Calu3 (cell line): ENCODE data around the gene MRPL36. TPM values are rescaled to one million over a fixed set of nuclear protein-coding genes. Genes with fewer than 3 reads are reported as not detected.
A peak's percentile ranks its signal among the peaks of the same experiment; 100 is the strongest.
"Not testable (repeated sequence)": the region's sequence is repeated elsewhere in the genome, so short reads cannot be mapped to it uniquely, and the experiment has no call there.

Experiments used
- BruUV-seq: library from RNA; stranded (reverse); fragments of 400-500 nt; replicated peaks from 2 replicates; lab custom pipeline; 2021; lab: Mats Ljungman, UMichigan
- CTCF ChIA-PET: fragments of 300-600 bp; sonication (Branson Sonifier 250); formaldehyde crosslinking; loops from one replicate; lab custom pipeline; 2022; ENCODE audit warnings: antibody characterized with exemption; lab: Charles Lee
- DNase-seq: peaks from one replicate; pipeline ENCODE4 v3.0.0; 2022
- H3K27ac Mint-ChIP-seq: one replicate; pipeline ENCODE4 v1.8.0; 2022; ENCODE audit warnings: mixed read lengths; ENCODE audit not compliant: unreplicated experiment
- H3K27me3 Mint-ChIP-seq: one replicate; pipeline ENCODE4 v1.8.0; 2022; ENCODE audit warnings: mixed read lengths; ENCODE audit not compliant: unreplicated experiment
- H3K36me3 Mint-ChIP-seq: one replicate; pipeline ENCODE4 v1.8.0; 2022; ENCODE audit warnings: mild to moderate bottlenecking, moderate library complexity, mixed read lengths; ENCODE audit not compliant: insufficient read depth, unreplicated experiment
- H3K4me1 Mint-ChIP-seq: one replicate; pipeline ENCODE4 v1.8.0; 2022; ENCODE audit warnings: mild to moderate bottlenecking, low read depth, mixed read lengths; ENCODE audit not compliant: unreplicated experiment
- H3K4me3 Mint-ChIP-seq: one replicate; pipeline ENCODE4 v1.8.0; 2022; ENCODE audit warnings: mild to moderate bottlenecking, low read depth, moderate library complexity, mixed read lengths; ENCODE audit not compliant: unreplicated experiment
- H3K9me3 Mint-ChIP-seq: one replicate; pipeline ENCODE4 v1.8.0; 2022; ENCODE audit warnings: low read depth, mixed read lengths; ENCODE audit not compliant: unreplicated experiment
- CTCF ChIP-seq: fragments of 200-600 bp; IDR thresholded peaks from one replicate; pipeline ENCODE4 v1.8.0; 2022; ENCODE audit warnings: antibody characterized with exemption; ENCODE audit not compliant: unreplicated experiment
- intact Hi-C: fragments of 100-400 bp; cut with micrococcal nuclease; formaldehyde crosslinking; loops from one replicate; pipeline ENCODE4 v1.10.0; 2022; ENCODE audit not compliant: unreplicated experiment
- total RNA-seq: library from RNA; stranded (reverse); gene quantifications from 2 replicates; pipeline ENCODE4 v1.2.3, GENCODE V29; 2022

Gene MRPL36
- total RNA-seq, 1 experiment from 2014 or later = 55.5 TPM

DNA sequence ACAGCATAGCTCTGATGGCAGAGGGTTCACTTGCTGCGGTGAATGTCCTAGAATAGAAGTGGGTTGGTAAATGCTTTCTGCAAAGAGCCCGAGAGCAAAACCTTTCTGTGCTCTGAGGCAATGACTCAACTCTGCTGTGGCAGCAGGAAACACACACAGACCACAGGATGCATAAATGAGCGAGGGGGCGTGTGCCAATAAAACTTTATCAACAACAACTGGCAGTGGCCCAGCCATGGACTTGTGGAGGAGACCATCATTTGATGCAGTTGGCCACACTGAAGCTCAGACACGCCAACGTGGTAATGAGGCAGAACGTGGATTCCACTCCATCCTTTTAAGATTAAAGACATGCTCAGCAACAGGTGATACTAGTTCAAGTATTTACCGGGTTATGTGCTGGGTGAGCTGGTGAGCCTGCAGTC lies 6.8 kb downstream of the MRPL36 start:
- Mint-ChIP-seq H3K4me1 (peaks cover 28% of the 10 kb centered on the region), H3K27me3 (no peaks in the 10 kb centered on the region), H3K36me3 (peaks cover 17% of the 10 kb centered on the region), H3K9me3 (no peaks in the 10 kb centered on the region), H3K27ac (no peak overlapping the region), H3K4me3 (no peak overlapping the region)
- CTCF ChIA-PET = no interaction called here
- DNase-seq = peak; percentile 24
- no peak for TF ChIP-seq CTCF
- intact Hi-C loops = no loop called here
- no TSS peak for BruUV-seq

- Mint-ChIP-seq H3K27me3 (no peaks in the 10 kb centered on the region), H3K9me3 (no peaks in the 10 kb centered on the region), H3K36me3 (peaks cover 10% of the 10 kb centered on the region), H3K4me3 (no peak overlapping the region), H3K27ac (no peak overlapping the region), H3K4me1 (peaks cover 28% of the 10 kb centered on the region)
- CTCF ChIA-PET = interaction anchor here (0.6 kb wide), 1 partner anchor 39 kb away, joined by 5 read pairs; no protein-coding TSS in a partner anchor
- no peak for DNase-seq
- intact Hi-C loops = no loop called here
- no peak for TF ChIP-seq CTCF
- no TSS peak for BruUV-seq
Observed at GRCh38 chr5:1791176-1791575, 8.5 kb downstream of the MRPL36 start.

DNA sequence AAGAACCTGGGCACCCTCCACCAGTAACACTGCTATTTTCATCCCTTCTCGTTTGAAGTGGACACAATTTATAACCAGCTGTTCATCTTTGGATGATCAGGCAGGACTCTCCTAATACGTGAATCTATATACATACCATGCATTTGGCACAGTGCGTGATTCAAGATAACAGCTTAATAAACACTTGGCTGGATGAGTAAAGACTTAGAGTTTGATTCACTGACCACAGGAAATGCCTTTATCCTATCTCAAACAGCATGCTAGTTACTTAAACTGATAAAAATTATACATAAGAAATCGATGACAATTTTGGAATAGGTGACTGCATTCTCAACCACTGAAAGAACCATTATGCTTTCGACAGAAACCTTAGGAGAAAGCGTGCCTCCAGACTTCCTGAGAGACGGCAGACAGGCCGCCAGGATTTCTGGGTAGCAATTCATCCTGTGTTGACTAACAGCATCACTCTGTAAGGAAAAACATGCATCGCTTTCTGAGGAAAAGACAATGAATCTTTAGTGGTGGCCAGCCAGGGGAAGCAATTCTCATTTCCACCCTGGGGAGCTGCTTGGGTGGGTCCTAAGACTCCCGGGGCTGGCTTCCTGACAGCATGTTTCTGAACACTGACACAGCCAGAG lies 9.7 kb downstream of the MRPL36 start:
- no peak for TF ChIP-seq CTCF
- H3K27ac Mint-ChIP-seq = peak overlapping the region; percentile 68
- intact Hi-C loops = no loop called here
- peaks cover 28% of the 10 kb centered on the region for H3K4me1 Mint-ChIP-seq
- CTCF ChIA-PET = interaction anchor here (0.5 to 0.7 kb wide), 2 partner anchors 246 to 1177 kb away, joined by 3 to 4 read pairs; no protein-coding TSS in a partner anchor
- no TSS peak for BruUV-seq
- no peak for DNase-seq
- peaks cover 10% of the 10 kb centered on the region for H3K36me3 Mint-ChIP-seq
- H3K27me3 Mint-ChIP-seq = no peaks in the 10 kb centered on the region
- H3K9me3 Mint-ChIP-seq = no peaks in the 10 kb centered on the region
- peak overlapping the region; percentile 51 for H3K4me3 Mint-ChIP-seq

GRCh38 chr5:1789438-1789833 lies 10.2 kb downstream of the MRPL36 start:
- DNase-seq, BruUV-seq, H3K9me3 Mint-ChIP-seq, H3K27me3 Mint-ChIP-seq, intact Hi-C loops: not testable (repeated sequence)
- H3K4me1 Mint-ChIP-seq = peaks cover 28% of the 10 kb centered on the region
- peaks cover 10% of the 10 kb centered on the region for H3K36me3 Mint-ChIP-seq
- peak overlapping the region; percentile 68 for H3K27ac Mint-ChIP-seq
- CTCF ChIA-PET = interaction anchor here (0.7 kb wide), 1 partner anchor 245 kb away, joined by 4 read pairs; no protein-coding TSS in a partner anchor
- H3K4me3 Mint-ChIP-seq = peak overlapping the region; percentile 51

DNA sequence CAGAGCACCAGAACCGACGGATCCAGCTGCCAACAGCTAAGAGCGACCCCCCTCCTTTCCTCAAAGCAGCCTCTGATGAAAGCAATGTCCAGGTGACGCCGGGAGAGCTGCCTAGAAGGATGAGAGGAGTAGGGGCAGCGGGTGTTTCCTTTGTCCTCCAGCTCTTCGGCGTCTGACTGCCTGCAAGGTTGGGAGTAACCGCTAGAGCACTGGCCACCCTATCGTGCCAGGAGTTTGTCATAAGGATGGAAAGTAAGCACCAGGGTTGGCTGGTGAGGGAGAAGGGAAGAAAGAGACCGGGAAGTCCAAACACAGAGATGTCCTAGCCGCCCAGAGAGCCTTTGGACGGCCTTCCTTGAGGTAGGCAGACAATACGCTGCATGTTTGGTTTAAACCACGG lies 10.8 kb downstream of the MRPL36 start:
- no peak for TF ChIP-seq CTCF
- intact Hi-C loops = no loop called here
- no peak overlapping the region for H3K4me3 Mint-ChIP-seq
- no peak for DNase-seq
- no peaks in the 10 kb centered on the region for H3K27me3 Mint-ChIP-seq
- no peaks in the 10 kb centered on the region for H3K9me3 Mint-ChIP-seq
- no TSS peak for BruUV-seq
- H3K36me3 Mint-ChIP-seq = peaks cover 10% of the 10 kb centered on the region
- H3K4me1 Mint-ChIP-seq = peaks cover 28% of the 10 kb centered on the region
- H3K27ac Mint-ChIP-seq = no peak overlapping the region
- CTCF ChIA-PET = no interaction called here
